ENCODE data around the gene ARPP21. TPM values are rescaled to one million over a fixed set of nuclear protein-coding genes. Genes with fewer than 3 reads are reported as not detected.

Gene ARPP21
- total and polyA plus RNA-seq, 10 donors, result 0.07 to 0.39 (median 0.12) TPM; not detected in 7

GRCh38 chr3:35674451-35675109, 35.3 kb downstream of the ARPP21 start:
- no peak for DNase-seq
- 77 to 89% (median 80%) methylated on average over 5 of the region's 5 CpGs for WGBS, 5 donors
- TF ChIP-seq POLR2A (IDR thresholded peaks at IDR 0.05) (no peak), CTCF (IDR thresholded peaks at IDR 0.05 in 8 of 11, conservative IDR thresholded peaks at IDR 0.05 in 3 of 11) (no peak), POLR2AphosphoS5 (IDR thresholded peaks at IDR 0.05) (no peak)
- Histone ChIP-seq H3K27me3 (replicated peaks in 1 of 7) (no peaks in the 10 kb centered on the region), H3K27ac (no peak overlapping the region), H3K9me3 (no peaks in the 10 kb centered on the region), H3K36me3 (no peaks in the 10 kb centered on the region), H3K4me1 (no peaks in the 10 kb centered on the region), H3K4me3 (no peak overlapping the region)
- intact Hi-C loops (cut with DNase I; ENCODE audit: low total_unique reads), result no loop called here

GRCh38 chr3:35675206-35675605, 35.9 kb downstream of the ARPP21 start:
- no peaks in the 10 kb centered on the region for H3K27me3 ChIP-seq (replicated peaks in 1 of 7)
- no peak for TF ChIP-seq CTCF (IDR thresholded peaks at IDR 0.05 in 8 of 11, conservative IDR thresholded peaks at IDR 0.05 in 3 of 11)
- TF ChIP-seq POLR2A (IDR thresholded peaks at IDR 0.05), result no peak
- TF ChIP-seq POLR2AphosphoS5 (IDR thresholded peaks at IDR 0.05), result no peak
- no peaks in the 10 kb centered on the region for H3K36me3 ChIP-seq
- DNase-seq, result no peak
- H3K4me1 ChIP-seq, result no peaks in the 10 kb centered on the region
- 38 to 89% (median 63%) methylated on average over 1 of the region's 1 CpG for WGBS, 5 donors
- no peak overlapping the region for H3K4me3 ChIP-seq
- H3K9me3 ChIP-seq, result no peaks in the 10 kb centered on the region
- intact Hi-C loops (cut with DNase I; ENCODE audit: low total_unique reads), result no loop called here
- no peak overlapping the region for H3K27ac ChIP-seq

GRCh38 chr3:35675621-35676020, 36.3 kb downstream of the ARPP21 start:
- intact Hi-C loops (cut with DNase I; ENCODE audit: low total_unique reads), result no loop called here
- Histone ChIP-seq H3K9me3 (no peaks in the 10 kb centered on the region), H3K36me3 (no peaks in the 10 kb centered on the region), H3K27ac (no peak overlapping the region), H3K4me3 (no peak overlapping the region), H3K4me1 (no peaks in the 10 kb centered on the region), H3K27me3 (replicated peaks in 1 of 7) (no peaks in the 10 kb centered on the region)
- WGBS, 5 donors, result 82 to 100% (median 93%) methylated on average over 1 of the region's 1 CpG
- DNase-seq, result no peak
- no peak for TF ChIP-seq POLR2AphosphoS5 (IDR thresholded peaks at IDR 0.05)
- TF ChIP-seq CTCF (IDR thresholded peaks at IDR 0.05 in 8 of 11, conservative IDR thresholded peaks at IDR 0.05 in 3 of 11), result no peak
- no peak for TF ChIP-seq POLR2A (IDR thresholded peaks at IDR 0.05)

GRCh38 chr3:35677797-35678196, 38.5 kb downstream of the ARPP21 start:
- intact Hi-C loops (cut with DNase I; ENCODE audit: low total_unique reads), result no loop called here
- no peak overlapping the region for H3K4me3 ChIP-seq
- DNase-seq, result no peak
- H3K9me3 ChIP-seq, result no peaks in the 10 kb centered on the region
- H3K27me3 ChIP-seq (replicated peaks in 1 of 7), result no peaks in the 10 kb centered on the region
- no peaks in the 10 kb centered on the region for H3K4me1 ChIP-seq
- TF ChIP-seq CTCF (IDR thresholded peaks at IDR 0.05 in 8 of 11, conservative IDR thresholded peaks at IDR 0.05 in 3 of 11) (no peak), POLR2AphosphoS5 (IDR thresholded peaks at IDR 0.05) (no peak), POLR2A (IDR thresholded peaks at IDR 0.05) (no peak)
- WGBS, 5 donors, result 87 to 94% (median 92%) methylated on average over 5 of the region's 5 CpGs
- no peaks in the 10 kb centered on the region for H3K36me3 ChIP-seq
- H3K27ac ChIP-seq, result no peak overlapping the region
